C4-2B (cell line): Measurements from ENCODE around the gene GYPC.

Source experiments
- ZFX ChIP-seq: fragments of 450-650 bp; IDR thresholded peaks from 2 replicates; pipeline ENCODE4 v1.6.1; 2017
- TF ChIP-seq, protein P1 (sequence below): fragments of 450-650 bp; conservative IDR thresholded peaks from 2 replicates; pipeline ENCODE4 v1.5.1; 2017; ENCODE audit warnings: mild to moderate bottlenecking

DNA sequence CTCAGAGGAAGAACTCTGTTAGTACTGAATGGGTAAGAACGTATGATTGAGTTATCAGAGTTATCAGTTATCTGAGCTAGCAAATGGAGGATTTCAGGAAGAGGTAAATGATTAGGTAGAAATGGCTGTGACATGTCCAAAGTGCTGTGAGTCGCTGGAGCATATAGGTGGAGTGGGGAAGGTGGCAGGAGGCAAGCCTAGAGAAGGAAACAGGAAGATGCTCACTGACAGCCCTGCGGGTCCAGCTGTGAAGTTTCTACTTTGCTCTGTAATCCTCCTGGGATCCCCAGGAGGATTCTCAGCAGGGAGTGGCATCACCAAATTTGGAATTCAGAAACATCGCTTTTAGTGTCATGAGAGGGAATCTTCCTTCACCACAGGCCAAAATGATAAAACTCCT lies 52.0 kb downstream of the GYPC start:
- TF ChIP-seq, protein P1, sequence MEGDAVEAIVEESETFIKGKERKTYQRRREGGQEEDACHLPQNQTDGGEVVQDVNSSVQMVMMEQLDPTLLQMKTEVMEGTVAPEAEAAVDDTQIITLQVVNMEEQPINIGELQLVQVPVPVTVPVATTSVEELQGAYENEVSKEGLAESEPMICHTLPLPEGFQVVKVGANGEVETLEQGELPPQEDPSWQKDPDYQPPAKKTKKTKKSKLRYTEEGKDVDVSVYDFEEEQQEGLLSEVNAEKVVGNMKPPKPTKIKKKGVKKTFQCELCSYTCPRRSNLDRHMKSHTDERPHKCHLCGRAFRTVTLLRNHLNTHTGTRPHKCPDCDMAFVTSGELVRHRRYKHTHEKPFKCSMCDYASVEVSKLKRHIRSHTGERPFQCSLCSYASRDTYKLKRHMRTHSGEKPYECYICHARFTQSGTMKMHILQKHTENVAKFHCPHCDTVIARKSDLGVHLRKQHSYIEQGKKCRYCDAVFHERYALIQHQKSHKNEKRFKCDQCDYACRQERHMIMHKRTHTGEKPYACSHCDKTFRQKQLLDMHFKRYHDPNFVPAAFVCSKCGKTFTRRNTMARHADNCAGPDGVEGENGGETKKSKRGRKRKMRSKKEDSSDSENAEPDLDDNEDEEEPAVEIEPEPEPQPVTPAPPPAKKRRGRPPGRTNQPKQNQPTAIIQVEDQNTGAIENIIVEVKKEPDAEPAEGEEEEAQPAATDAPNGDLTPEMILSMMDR: no peak
- no peak for TF ChIP-seq ZFX
